Mesothelial cell of epicardium (in vitro differentiated cells): ENCODE measurements around the gene SLC25A33. TPM values are rescaled to one million over a fixed set of nuclear protein-coding genes. Genes with fewer than 3 reads are reported as not detected.
A peak's percentile ranks its signal among the peaks of the same experiment; 100 is the strongest.

ENCODE experiments used
- DNase-seq, 2 experiments: peaks; one replicate each; pipeline ENCODE4 v3.0.0; 2021; ENCODE audit warnings: low spot score in 2 of 2; ENCODE audit not compliant: unreplicated experiment in 2 of 2
- H3K27ac Mint-ChIP-seq: 2 replicates; pipeline ENCODE4 v1.8.0; 2021; ENCODE audit warnings: mixed read lengths
- H3K27me3 Mint-ChIP-seq: 2 replicates; pipeline ENCODE4 v1.8.0; 2021; ENCODE audit warnings: low read depth, mixed read lengths
- H3K36me3 Mint-ChIP-seq: 2 replicates; pipeline ENCODE4 v1.8.0; 2021; ENCODE audit warnings: mixed read lengths
- H3K4me1 Mint-ChIP-seq: 2 replicates; pipeline ENCODE4 v1.8.0; 2021; ENCODE audit warnings: mixed read lengths
- H3K4me3 Mint-ChIP-seq: 2 replicates; pipeline ENCODE4 v1.8.0; 2021; ENCODE audit warnings: mild to moderate bottlenecking, moderate library complexity, mixed read lengths
- H3K9me3 Mint-ChIP-seq: 2 replicates; pipeline ENCODE4 v1.8.0; 2021; ENCODE audit warnings: mixed read lengths
- total RNA-seq: library from RNA; stranded (reverse); gene quantifications from 3 replicates; pipeline ENCODE4 v1.2.1, GENCODE V29; 2021
- TF ChIP-seq, protein P1 (sequence below): fragments of 200-600 bp; sonication (generic); IDR thresholded peaks from one replicate; pipeline ENCODE4 v1.5.0; 2021; ENCODE audit warnings: antibody characterized with exemption; ENCODE audit not compliant: unreplicated experiment

The SLC25A33 gene, protein sequence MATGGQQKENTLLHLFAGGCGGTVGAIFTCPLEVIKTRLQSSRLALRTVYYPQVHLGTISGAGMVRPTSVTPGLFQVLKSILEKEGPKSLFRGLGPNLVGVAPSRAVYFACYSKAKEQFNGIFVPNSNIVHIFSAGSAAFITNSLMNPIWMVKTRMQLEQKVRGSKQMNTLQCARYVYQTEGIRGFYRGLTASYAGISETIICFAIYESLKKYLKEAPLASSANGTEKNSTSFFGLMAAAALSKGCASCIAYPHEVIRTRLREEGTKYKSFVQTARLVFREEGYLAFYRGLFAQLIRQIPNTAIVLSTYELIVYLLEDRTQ
- 4.7 to 5.2 TPM (median 5.1 TPM) in 3 replicates for total RNA-seq

DNA sequence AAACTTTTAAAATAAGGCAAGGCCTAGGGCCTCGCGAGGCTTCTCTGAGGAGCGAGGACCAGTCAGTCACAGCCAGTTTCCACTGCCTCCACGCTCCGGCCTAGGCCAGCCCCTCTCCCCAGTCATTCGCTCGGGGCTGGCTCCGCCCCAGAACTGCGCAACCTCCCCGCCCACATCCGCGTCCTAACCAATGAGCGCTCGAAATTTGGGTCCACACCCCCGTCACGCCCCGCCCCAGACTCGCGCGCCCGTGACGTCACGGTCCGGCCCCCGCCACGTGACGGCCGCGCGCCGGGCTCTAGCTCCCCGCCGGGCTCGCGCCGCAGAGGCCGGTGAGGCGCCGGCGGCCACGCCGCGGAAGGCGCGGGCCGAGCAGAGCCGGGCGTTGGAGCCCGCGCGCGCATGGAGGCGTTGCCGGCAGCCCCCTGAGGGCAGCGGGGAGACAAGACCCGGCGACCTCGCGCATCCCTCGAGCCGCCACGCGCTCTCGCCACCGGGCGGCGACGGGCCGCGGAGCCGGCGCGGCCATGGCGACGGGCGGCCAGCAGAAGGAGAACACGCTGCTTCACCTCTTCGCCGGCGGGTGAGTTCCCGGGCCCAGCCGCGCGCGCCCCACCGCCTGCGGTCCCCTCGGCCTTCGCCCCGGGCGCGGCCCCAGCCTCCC is at the start of gene SLC25A33:
TSS of gene SLC25A33 (plus strand) at position 301 of the 664 bp plus-strand sequence. CDS start at position 528, 227 bp downstream.
- DNase-seq, result peak; percentile 98 to 100
- Mint-ChIP-seq H3K36me3 (no peaks in the 10 kb centered on the region), H3K27me3 (no peaks in the 10 kb centered on the region), H3K4me3 (peak within 1 kb of the TSS; percentile 88), H3K4me1 (peaks cover 29% of the 10 kb centered on the region), H3K9me3 (no peaks in the 10 kb centered on the region), H3K27ac (peak within 1 kb of the TSS; percentile 89)
- TF ChIP-seq, protein P1, sequence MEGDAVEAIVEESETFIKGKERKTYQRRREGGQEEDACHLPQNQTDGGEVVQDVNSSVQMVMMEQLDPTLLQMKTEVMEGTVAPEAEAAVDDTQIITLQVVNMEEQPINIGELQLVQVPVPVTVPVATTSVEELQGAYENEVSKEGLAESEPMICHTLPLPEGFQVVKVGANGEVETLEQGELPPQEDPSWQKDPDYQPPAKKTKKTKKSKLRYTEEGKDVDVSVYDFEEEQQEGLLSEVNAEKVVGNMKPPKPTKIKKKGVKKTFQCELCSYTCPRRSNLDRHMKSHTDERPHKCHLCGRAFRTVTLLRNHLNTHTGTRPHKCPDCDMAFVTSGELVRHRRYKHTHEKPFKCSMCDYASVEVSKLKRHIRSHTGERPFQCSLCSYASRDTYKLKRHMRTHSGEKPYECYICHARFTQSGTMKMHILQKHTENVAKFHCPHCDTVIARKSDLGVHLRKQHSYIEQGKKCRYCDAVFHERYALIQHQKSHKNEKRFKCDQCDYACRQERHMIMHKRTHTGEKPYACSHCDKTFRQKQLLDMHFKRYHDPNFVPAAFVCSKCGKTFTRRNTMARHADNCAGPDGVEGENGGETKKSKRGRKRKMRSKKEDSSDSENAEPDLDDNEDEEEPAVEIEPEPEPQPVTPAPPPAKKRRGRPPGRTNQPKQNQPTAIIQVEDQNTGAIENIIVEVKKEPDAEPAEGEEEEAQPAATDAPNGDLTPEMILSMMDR, result no peak

DNA sequence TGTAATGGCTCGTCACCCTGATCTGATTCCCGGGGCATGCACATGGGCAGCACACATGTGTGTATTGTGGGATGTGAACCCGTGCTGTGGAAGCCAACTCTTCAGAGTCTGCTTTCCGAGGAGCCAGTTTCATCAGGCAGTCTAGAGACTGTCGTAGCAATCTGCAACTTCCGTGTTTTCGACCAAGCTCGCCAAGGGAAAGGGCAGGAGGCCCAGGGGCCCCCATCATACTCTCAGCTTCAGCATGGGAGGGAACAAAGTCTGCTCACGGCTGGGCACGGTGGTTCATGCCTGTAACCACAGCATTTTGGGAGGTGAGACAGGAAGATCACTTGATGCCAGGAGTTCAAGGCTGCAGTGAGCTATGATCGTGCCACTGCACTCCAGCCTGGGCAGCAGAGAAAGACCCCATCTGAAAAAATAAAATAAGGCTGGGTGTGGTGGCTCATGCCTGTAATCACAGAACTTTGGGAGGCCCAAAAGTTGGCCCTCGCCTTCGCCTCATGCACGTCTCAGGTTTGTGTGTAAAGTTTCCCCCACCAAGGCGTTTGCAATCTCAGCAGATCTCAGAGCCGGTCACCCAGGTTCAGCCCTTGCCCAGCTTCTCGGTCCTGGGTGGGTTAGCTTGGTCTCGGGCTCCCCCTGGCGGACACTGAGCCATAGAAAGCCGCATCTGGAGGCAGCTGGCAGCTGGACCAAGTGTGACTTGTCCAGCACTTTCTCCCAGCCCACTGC is 48.5 kb upstream of the SLC25A33 start:
- Mint-ChIP-seq H3K9me3 (no peaks in the 10 kb centered on the region), H3K4me3 (no peak overlapping the region), H3K36me3 (no peaks in the 10 kb centered on the region), H3K4me1 (peaks cover 7% of the 10 kb centered on the region), H3K27me3 (peaks cover 7% of the 10 kb centered on the region), H3K27ac (no peak overlapping the region)
- TF ChIP-seq, protein P1, result peak; percentile 91
- DNase-seq, result peak; percentile 79 to 96

DNA sequence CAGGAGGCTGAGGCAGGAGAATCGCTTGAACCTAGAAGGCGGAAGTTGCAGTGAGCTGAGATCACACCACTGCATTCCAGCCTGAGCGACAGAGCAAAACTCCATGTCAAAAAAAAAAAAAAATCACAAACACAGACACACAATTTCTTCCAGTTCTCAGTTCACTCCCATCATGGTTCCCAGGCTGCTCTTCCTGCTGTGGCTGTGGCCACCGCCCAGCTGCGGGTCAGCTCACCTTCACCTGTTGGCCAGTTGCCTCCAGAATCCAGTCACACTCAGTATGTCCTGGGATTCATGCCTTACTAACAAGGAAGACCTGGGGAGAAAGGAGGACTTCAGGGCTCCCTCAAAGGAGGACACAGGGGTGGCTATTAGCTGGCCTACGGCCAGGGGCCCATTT is 45.9 kb upstream of the SLC25A33 start:
- no peak overlapping the region for H3K27ac Mint-ChIP-seq
- no peak for DNase-seq
- TF ChIP-seq, protein P1, result no peak
- no peaks in the 10 kb centered on the region for H3K36me3 Mint-ChIP-seq
- H3K27me3 Mint-ChIP-seq, result peaks cover 19% of the 10 kb centered on the region
- H3K4me1 Mint-ChIP-seq, result peaks cover 5% of the 10 kb centered on the region
- no peak overlapping the region for H3K4me3 Mint-ChIP-seq
- H3K9me3 Mint-ChIP-seq, result no peaks in the 10 kb centered on the region

DNA sequence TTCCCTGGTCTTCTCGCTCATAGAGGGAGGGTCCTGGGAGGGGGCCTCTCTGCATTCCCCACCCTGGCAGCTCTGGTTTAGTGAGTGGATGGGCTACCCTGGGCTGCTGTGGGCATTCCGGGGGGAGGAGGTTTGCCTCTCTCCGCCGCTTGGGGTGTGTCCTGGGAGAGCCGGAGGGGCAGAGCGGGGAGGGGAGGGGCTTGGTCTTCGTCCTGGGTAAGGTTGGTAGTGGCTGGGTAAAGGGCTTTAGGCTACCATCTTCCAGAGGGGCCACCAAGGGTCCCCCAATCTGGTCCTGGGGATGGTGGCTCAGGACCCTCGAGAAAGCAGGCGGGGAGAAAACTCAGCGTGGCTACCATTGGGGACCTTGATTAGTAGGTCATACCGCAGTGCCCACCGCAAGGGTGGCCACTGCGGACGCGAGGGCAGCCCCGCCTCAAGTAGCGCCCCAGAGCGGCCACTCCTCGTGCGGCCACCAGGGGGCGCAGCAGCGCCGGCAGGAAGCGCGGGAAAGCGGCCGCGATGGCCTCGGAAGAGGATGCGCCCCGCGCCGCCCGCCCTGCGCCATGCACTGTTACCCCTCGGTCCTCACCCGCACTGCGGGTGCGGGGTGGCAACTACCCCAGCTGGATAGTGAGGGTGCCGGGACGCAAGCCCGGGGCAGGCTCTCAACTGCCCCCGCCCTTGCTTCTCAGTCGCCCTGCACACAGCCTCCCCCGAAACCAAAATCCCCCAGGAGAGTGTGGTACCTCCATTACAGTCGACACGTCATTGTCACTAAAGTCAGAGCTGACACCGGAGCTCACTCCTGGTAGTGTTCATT is 44.1 kb upstream of the SLC25A33 start:
- Mint-ChIP-seq H3K36me3 (no peaks in the 10 kb centered on the region), H3K4me3 (peak overlapping the region; percentile 26), H3K27me3 (peaks cover 19% of the 10 kb centered on the region), H3K27ac (no peak overlapping the region), H3K4me1 (peaks cover 5% of the 10 kb centered on the region), H3K9me3 (peaks cover 4% of the 10 kb centered on the region)
- peak; percentile 53 to 74 for DNase-seq
- TF ChIP-seq, protein P1, result peak; percentile 100

DNA sequence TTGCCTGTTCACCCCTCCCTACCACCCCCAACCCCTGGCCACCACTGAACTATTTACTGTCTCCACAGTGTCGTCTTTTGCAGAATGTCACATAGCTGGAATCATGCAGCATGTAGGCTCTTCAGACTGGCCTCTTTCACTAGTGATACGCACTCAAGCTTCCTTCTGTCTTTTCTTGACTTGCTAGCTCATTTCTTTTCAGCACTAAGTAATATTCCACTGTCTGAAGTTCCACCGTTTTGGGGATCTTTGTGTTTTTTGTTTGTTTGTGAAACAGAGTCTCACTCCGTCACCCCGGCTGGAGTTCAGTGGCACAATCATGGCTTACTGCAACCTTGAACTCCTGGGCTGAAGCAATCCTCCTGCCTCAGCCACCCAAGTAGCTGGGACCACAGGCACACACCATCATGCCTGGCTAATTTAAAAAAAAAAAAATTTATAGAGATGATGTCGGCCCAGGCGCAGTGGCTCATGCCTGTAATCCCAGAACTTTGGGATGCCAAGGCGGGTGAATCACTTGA is 43.4 kb upstream of the SLC25A33 start:
- peaks cover 4% of the 10 kb centered on the region for H3K9me3 Mint-ChIP-seq
- H3K4me3 Mint-ChIP-seq, result no peak overlapping the region
- no peaks in the 10 kb centered on the region for H3K36me3 Mint-ChIP-seq
- H3K27ac Mint-ChIP-seq, result no peak overlapping the region
- H3K4me1 Mint-ChIP-seq, result peaks cover 5% of the 10 kb centered on the region
- H3K27me3 Mint-ChIP-seq, result peaks cover 19% of the 10 kb centered on the region
- no peak for DNase-seq
- TF ChIP-seq, protein P1, result no peak
